Gastroesophageal sphincter (tissue), 3 donors: ENCODE measurements around the gene TREH.

Source experiments
- CTCF ChIP-seq, 4 experiments: fragments of 200-600 bp in 2 of 4; fragments of 450-650 bp in 2 of 4; sonication (generic) in 1 of 4; IDR thresholded peaks; one replicate each; pipeline ENCODE4 v1.5.1; 2017 to 2019; ENCODE audit warnings: antibody characterized with exemption in 4 of 4, mild to moderate bottlenecking in 2 of 4, moderate library complexity in 2 of 4
- EP300 ChIP-seq: sonication (generic); formaldehyde crosslinking; IDR thresholded peaks from one replicate; pipeline ENCODE4 v1.6.1; 2017; ENCODE audit warnings: antibody characterized with exemption, mild to moderate bottlenecking
- POLR2A ChIP-seq, 2 donors: fragments of 450-650 bp; IDR thresholded peaks; one replicate each; pipeline ENCODE4 v1.6.1; 2017; ENCODE audit warnings: antibody characterized with exemption in 2 of 2, mild to moderate bottlenecking in 2 of 2, moderate library complexity in 1 of 2
- POLR2AphosphoS5 ChIP-seq: sonication (generic); formaldehyde crosslinking; IDR thresholded peaks from one replicate; pipeline ENCODE4 v1.6.1; 2017; ENCODE audit warnings: antibody characterized with exemption

- TF ChIP-seq CTCF (IDR thresholded peaks at IDR 0.05) (no peak), POLR2AphosphoS5 (no peak), POLR2A (IDR thresholded peaks at IDR 0.05) (no peak), EP300 (no peak)
Observed at GRCh38 chr11:118705791-118706545, 26.5 kb upstream of the TREH start.
